Posterior cingulate gyrus (tissue), 11 donors: Measurements from ENCODE around the gene LRP3.
"Not testable (repeated sequence)": the region's sequence is repeated elsewhere in the genome, so short reads cannot be mapped to it uniquely, and the experiment has no call there.

ENCODE experiments used
- DNase-seq, 10 donors: peaks; one replicate each; pipeline versions ENCODE4 v3.0.0 to v3.0.0-alpha.2; 2020 to 2021; ENCODE audit warnings: mixed read lengths in 3 of 10
- intact Hi-C: fragments of 100-400 bp; cut with DNase I; formaldehyde crosslinking; loops from one replicate; pipeline ENCODE4 v1.15.1; 2023

Gene LRP3, protein sequence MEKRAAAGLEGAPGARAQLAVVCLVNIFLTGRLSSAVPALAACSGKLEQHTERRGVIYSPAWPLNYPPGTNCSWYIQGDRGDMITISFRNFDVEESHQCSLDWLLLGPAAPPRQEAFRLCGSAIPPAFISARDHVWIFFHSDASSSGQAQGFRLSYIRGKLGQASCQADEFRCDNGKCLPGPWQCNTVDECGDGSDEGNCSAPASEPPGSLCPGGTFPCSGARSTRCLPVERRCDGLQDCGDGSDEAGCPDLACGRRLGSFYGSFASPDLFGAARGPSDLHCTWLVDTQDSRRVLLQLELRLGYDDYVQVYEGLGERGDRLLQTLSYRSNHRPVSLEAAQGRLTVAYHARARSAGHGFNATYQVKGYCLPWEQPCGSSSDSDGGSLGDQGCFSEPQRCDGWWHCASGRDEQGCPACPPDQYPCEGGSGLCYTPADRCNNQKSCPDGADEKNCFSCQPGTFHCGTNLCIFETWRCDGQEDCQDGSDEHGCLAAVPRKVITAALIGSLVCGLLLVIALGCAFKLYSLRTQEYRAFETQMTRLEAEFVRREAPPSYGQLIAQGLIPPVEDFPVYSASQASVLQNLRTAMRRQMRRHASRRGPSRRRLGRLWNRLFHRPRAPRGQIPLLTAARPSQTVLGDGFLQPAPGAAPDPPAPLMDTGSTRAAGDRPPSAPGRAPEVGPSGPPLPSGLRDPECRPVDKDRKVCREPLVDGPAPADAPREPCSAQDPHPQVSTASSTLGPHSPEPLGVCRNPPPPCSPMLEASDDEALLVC

DNA sequence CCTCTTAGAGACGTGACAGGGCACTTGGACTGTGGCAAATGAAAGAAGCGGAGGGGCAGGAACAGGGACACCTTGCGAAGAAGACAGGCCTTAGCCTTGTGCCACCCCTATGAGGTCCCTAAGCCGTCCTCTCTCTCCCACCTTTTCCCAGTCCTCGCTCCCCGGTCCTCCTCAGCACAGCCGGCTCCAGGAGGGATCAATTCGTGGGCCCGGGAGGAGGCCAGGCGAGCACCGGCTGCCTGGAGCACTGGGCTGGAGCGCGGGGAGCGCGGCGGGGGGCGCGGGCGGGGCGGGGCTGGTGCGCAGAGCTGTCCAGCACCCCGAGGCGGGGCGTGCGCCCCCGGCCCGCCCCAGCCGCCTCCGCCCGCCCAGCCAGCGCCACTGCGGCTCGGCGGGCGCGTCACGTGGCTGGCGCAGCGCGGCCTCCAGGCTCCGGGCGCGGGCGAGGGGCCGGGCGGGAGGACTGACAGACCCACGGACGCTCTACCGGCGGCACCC is at the start of gene LRP3:
Gene LRP3 (plus strand): TSS at position 466 of the 498 bp plus-strand sequence. CDS start 456 bp downstream, outside the sequence.
- peak in 6 of 10 donors; percentile 50 to 90 (median 74) for DNase-seq
- intact Hi-C loops, result loop anchor here (1.0 kb wide), 1 partner anchor 17 kb away; no protein-coding TSS in a partner anchor

DNA sequence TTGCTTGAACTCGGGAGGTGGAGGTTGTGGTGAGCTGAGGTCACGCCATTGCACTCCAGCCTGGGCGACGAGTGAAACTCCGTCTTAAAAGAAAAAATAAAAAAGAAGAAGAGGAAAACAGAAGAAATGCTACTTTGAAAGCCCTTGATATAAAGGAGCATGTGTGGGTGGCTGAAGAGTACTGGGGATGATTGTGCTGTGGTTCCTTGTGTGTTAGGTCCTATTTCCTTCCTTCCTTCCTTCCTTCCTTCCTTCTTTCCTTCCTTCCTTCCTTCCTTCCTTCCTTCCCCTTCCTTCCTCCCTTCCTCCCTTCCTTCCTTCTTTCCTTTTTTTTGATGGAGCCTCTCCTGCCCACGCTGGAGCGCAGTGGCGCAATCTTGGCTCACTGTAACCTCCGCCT is 47.9 kb upstream of the LRP3 start:
- intact Hi-C loops, result loop anchor here (10.0 kb wide), 1 partner anchor 259 kb away; no protein-coding TSS in a partner anchor

DNA sequence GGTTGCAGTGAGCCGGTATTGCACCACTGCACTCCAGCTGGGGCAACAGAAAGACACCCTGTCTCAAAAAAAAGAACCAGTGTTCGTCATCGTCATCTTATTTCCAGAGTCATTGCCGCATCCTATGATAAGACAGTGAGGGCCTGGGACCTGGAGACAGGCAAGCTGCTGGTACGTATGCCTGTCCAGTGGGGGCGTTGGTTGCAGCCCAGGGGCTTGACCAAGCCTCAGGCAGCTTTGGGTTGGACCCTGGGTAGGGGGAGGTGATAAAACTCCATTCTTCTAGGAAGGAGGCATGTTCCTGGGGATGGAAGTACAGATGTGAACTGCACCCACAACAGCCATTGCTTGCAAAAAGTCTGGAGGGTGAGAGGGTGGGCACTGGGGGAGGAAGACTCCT is 46.6 kb upstream of the LRP3 start:
- intact Hi-C loops, result loop anchor here (10.0 kb wide), 1 partner anchor 257 kb away; no protein-coding TSS in a partner anchor
- DNase-seq, result peak in 2 of 10 donors; percentile 21 to 51

More for the DNA sequence above, 47.9 kb upstream of the LRP3 start:
- DNase-seq, result peak in 1 of 10 donors; percentile 8

DNA sequence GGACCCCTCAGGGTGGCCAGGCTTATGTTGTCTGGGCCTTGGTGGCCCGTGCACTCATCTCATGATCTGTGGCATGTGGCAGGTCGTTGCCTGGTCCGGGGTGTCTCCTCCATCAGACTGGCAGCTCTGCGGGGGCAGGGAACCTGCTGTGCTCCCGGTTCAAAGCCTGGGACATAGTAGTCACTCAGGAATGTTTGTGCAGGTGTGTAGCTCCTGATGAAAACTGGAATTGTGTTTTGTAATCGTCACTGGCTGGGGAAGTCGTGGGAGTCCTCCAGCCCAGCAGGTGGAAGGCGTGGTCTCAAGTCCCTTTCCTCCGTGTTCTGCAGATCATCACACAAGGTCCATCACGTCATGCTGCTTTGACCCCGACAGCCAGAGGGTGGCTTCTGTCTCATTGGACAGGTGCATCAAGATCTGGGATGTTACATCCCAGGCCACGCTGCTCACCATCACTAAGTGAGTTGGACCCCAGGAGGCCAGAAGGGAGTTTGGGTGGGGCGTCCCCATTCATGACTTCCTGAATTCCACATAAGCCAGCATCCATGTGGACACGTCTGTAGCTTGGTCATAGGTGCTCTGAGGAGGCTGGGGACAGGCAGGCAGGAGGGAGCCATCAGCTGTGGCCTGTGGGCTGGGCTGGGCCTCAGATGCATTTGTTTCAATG is 43.1 kb upstream of the LRP3 start:
- intact Hi-C loops, result no loop called here
- peak in 2 of 10 donors; percentile 72 to 77 for DNase-seq

DNA sequence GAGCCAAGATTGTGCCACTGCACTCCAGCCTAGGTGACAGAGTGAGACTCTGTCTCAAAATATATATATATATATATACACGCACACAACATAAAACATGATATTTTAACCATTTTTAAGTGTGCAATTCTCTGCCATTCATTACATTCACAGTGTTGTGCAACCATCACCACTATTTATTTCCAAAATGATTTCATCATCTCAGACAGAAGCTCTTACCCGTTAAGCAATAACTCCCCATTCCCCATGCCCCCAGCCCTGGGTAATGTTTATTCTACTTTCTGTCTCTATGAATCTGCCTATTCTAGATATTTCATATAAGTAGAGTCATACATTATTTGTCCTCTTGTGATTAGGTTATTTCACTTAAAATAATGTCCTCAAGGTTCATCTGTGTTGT is 42.0 kb upstream of the LRP3 start:
- no peak for DNase-seq
- intact Hi-C loops, result no loop called here

DNA sequence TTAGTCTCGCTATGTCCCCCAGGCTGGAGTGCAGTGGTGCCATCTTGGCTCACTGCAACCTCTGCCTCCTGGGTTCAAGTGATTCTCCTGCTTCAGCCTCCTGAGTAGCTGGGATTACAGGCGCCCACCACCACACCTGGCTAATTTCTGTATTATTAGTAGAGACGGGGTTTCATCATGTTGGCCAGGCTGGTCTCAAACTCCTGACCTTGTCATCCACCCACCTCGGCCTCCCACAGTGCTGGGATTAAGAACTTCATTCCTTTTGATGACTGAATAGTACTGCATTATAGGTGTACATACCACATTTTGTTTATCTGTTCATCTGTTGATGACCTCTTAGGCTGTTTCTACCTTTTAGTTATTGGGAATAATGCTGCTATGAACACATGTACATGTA is 41.5 kb upstream of the LRP3 start:
- intact Hi-C loops, result not testable (repeated sequence)
- DNase-seq, result peak in 2 of 10 donors; percentile 4 to 15

DNA sequence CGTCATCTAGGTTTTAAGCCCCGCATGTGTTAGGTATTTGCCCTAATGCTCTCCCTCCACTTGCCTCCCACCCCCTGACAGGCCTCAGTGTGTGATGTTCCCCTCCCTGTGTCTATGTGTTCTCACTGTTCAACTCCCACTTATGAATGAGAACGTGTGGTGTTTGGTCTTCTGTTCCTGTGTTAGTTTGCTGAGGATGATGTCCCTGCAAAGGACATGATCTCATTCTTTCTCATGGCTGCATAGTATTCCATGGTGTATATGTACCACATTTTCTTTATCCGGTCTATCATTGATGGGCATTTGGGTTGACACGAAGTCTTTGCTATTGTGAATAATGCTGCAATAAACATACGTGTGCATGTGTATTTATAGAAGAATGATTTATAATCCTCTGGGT is 39.8 kb upstream of the LRP3 start:
- intact Hi-C loops, DNase-seq: not testable (repeated sequence)

DNA sequence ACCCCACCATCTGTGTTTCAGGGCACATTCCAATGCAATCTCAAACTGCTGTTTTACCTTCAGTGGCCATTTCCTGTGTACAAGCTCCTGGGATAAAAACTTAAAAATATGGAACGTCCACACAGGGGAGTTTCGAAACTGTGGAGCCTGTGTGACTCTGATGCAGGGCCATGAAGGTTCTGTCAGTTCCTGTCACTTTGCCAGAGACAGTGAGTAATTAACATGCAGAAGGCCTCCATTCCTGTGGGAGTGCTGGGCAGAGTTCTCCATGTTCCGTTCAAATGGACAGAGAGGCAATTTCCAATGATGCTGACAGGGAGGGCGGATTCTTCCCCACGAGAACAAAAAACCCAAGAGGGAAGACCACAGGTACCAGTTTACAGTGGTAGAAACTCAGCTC is 37.8 kb upstream of the LRP3 start:
- intact Hi-C loops, result no loop called here
- peak in 1 of 10 donors; percentile 1 for DNase-seq

DNA sequence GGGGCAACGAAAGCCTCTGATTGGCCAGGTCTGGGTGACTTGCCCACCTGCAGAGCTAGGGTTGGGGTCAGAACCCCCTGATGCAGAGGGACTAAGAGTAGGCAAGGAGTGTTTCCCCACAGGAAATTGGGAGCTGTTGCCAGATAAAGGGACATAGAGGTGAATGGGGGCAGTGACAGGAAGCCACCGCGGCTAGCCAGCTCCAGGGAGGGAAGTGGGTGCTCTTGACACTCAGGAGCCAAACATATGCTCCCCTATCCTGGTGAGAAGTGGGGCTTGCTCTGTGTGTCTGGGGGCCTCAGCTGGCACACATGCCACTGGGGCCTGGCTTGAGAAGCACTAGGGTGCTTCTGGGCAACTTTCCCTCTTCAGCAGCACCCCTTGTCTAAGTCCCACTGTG is 36.2 kb upstream of the LRP3 start:
- peak in 2 of 10 donors; percentile 22 to 46 for DNase-seq
- intact Hi-C loops, result no loop called here

DNA sequence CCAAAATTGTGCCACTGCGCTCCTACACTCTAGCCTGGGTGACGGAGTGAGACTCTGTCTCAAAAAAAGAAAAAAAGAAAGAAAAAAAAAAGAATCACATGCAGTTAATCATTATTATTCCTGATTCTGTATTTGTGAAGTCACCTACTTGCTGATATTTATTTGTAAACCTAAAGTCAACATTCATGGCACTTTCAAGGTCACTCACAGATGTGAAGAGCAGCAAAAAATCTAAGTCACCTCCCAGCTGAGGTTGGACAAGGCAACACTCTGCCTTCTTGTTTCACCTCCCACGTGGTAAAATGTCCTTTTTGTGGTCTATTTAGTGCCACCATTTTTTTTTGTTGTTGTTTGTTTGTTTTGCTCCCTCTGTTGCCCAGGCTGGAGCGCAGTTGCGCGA is 35.8 kb upstream of the LRP3 start:
- DNase-seq, result peak in 1 of 10 donors; percentile 2
- intact Hi-C loops, result no loop called here

DNA sequence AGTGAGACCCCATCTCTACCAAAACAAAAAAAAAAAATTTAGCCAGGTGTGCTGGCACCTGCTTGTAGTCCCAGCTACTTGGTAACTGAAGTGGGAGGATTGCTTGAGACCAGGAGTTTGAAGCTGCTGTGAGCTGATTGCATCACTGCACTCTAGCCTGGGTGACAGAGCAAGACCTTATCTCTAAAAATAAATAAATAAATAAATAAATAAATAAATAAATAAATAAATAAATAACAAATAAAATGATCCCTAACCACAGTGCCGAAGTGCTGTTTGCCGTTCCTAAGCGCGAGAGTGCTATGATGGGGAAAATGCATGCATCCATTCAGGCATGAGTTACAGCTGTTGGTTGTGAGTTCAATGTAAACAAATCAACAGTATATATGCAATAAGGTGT is 35.0 kb upstream of the LRP3 start:
- DNase-seq, result peak in 1 of 10 donors; percentile 1
- intact Hi-C loops, result no loop called here

DNA sequence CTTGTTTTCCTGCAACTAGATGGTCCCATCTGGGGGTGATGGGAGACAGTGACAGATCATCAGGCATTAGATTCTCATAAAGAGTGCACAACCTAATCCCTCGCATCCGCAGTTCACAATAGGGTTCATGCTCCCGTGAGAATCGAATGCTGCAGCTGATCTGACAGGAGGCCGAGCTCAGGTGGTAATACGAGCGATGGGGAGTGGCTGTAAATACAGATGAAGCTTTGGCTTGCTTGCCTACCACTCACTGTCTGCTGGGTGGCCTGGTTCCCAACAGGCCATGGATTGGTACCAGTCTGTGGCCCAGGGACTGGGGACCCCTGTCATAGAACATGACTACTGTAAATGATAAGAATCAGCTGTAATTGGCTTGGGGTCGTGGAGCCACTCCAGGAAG is 34.2 kb upstream of the LRP3 start:
- intact Hi-C loops, result no loop called here
- peak in 1 of 10 donors; percentile 35 for DNase-seq

DNA sequence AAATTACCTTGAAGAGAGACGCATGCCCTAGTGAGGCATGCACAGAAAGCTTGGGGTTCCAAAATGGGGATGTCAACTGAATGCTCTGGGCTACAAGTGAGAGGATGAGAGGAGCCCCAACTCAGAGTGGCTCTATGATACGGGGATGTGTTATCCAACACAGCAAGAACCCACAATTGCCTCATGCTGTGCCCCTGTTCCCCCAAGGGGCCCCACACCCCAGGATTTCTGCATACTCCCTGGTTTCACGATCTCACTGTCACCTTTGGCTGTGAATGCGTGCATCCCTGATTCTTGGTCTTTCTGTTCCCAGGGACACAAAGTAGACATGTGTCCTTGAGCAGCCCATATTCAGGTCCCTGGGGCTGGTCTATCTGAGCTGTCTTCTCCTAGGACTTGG is 32.9 kb upstream of the LRP3 start:
- intact Hi-C loops, result no loop called here
- no peak for DNase-seq

DNA sequence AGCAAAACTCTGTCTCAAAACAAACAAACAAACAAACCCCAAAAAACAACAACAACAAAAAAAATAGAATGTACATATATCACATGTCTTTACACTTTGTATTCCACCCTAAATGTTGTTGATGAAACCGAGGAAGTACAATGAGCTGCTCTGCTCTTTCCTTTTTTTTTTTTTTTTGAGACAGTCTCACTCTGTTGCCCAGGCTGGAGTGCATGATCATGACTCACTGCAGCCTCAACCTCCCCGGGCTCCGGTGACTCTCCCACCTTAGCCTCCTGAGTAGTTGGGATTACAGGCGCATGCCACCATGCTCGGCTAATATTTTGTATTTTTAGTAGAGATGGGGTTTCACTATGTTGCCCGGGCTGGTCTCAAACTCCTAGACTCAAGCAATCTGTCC is 30.6 kb upstream of the LRP3 start:
- intact Hi-C loops, result no loop called here
- peak in 1 of 10 donors; percentile 8 for DNase-seq

DNA sequence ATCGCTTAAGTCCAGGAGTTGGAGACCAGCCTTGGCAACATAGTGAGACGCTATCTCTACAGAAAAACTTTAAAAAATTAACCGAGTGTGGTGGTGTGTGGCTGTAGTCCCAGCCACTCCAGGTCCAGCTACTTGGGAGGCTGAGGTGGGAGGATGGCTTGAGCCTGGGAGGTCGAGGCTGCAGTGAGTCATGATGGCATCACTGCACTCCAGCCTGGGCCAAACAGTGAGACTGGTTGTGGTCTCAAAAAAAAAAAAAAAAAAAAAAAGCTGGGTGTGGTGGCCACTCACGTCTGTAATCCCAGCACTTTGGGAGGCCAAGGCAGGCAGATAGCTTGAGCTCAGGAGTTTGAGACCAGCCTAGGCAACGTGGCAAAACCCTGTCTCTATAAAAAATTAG is 28.1 kb upstream of the LRP3 start:
- intact Hi-C loops, result not testable (repeated sequence)
- peak in 1 of 10 donors; percentile 11 for DNase-seq

DNA sequence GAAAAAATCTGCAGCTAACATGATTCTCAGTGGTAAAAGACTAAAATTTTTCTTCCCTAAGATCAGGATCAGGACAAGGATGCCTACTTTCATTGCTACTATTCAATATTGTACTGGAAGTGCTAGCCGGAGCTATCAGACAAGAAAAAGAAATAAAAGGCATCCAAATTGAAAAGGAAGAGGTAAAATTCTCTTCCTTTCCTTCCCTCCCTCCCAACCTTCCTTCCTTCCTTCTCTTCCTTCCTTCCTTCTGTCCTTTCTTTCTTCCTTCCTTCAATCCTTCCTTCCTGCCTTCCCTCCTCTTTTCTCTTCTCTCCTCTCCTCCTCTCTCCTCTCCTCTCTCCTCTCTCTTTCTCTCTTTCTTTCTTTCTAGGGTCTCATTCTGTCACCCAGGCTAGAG is 26.7 kb upstream of the LRP3 start:
- DNase-seq, result no peak
- intact Hi-C loops, result no loop called here

DNA sequence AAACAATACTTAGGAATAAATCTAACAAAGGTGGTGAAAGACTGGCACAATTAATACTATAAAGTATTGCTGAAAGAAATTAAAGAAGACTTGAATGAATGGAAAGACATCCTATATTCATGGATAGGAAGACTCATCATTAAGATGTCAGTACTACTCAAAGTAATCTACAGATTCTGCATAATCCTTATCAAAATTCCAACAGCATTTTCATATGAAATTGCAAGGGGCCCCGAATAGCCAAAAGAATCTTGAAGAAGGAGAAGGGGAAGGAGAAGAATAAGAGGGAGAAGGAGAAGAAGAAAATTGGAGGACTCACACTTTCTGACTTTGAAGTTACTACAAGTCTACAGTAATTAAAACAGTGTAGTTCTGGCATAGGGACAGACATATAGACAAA is 25.6 kb upstream of the LRP3 start:
- intact Hi-C loops, result no loop called here
- DNase-seq, result no peak

DNA sequence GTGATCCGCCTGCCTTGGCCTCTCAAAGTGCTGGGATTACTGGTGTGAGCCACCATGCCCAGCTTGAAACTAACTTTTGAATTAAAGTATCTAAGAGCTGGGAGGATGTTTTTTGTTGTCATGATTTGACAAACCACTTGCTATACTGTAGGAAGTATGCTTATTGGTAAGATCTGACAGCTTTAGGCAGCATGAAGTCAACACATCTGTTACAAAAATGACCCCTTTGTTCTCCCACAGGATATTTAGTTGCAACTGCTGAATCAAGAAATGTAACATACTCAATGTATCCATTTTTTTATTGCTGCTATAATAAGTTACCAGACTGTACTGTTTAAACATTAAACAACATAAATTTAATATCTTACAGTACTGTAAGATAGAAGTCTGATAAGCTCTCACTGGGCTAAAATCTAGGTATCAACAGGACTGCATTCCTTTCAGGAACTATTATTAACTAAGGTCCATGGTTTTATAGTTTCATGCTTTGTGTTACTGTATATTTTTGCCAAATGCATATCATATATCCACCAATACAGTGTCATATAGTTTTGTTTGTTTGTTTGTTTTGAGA is 22.8 kb upstream of the LRP3 start:
- intact Hi-C loops, result loop anchor here (10.0 kb wide), 2 partner anchors 203 to 353 kb away; partner anchors contain the start of genes CEBPG and PEPD
- DNase-seq, result peak in 1 of 10 donors; percentile 4

DNA sequence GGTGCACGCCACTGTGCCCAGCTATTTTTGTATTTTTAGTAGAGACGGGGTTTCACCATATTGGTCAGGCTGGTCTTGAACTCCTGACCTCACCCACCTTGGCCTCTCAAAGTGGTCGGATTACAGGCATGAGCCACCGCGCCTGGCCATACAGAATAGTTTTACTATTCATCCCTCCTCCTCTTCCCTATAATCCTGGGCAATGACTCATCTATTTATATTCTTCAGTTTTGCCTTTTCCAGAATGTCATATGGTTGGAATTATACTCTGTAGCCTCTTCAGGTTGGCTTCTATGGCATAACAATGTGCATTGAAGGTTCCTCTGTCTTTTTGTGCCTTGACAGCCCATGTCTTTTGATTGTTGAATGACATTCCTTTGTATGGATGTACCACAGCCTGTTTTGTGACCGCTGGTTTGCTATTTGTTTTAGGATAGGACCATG is 22.2 kb upstream of the LRP3 start:
- no peak for DNase-seq
- intact Hi-C loops, result loop anchor here (10.0 kb wide), 2 partner anchors 203 to 353 kb away; partner anchors contain the start of genes CEBPG and PEPD

DNA sequence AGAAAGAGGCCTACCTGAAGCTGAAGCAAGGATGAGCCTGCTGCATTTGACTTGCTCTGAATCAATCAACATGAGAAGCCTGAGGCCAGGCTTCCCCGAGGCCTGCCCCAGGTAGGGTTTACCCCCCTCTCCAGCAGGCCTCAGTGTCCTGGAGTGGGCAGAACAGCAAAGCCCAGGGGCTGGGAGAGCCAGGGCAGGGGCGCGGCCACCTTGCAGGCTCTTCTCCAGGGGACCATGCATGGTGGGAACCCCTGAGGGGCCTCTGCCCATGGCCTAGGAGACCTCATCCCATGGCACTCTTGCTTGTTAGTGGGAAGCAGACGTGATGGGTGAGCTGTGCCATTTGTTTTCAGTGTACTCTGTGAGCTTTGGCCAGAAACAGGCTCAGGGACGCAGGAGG is 19.9 kb upstream of the LRP3 start:
- DNase-seq, result no peak
- intact Hi-C loops, result loop anchor here (10.0 kb wide), 2 partner anchors 201 to 351 kb away; partner anchors contain the start of genes CEBPG and PEPD
